Astrocyte (in vitro differentiated cells and primary cell): ENCODE results near the gene TENM3.

Experiments used
- CTCF ChIP-seq: IDR thresholded peaks from 2 replicates; pipeline ENCODE4 v1.5.1; 2011; ENCODE audit warnings: low read depth, mild to moderate bottlenecking, inconsistent platforms, low read length, moderate library complexity; ENCODE audit not compliant: insufficient read depth
- EZH2 ChIP-seq: IDR thresholded peaks from 2 replicates; pipeline ENCODE4 v1.6.1; 2012; ENCODE audit warnings: mild to moderate bottlenecking, low read length, inconsistent platforms; ENCODE audit not compliant: insufficient read depth

GRCh38 chr4:182807346-182807745, 564.1 kb downstream of the TENM3 start:
- TF ChIP-seq CTCF, result no peak
- TF ChIP-seq EZH2, result no peak
